GM23248 (cell line): ENCODE data around the gene CMTM5. TPM values are rescaled to one million over a fixed set of nuclear protein-coding genes. Genes with fewer than 3 reads are reported as not detected.

Experiments
- DNase-seq: peaks from one replicate; pipeline ENCODE4 v3.0.0-alpha.2; 2015
- H2AFZ ChIP-seq: fragments of 200-600 bp; sonication (generic); 2 replicates; pipeline ENCODE4 v1.6.1; 2016; ENCODE audit warnings: antibody characterized with exemption
- H3F3A ChIP-seq: fragments of 200-600 bp; sonication (generic); 2 replicates; pipeline ENCODE4 v1.6.1; 2016; ENCODE audit warnings: mild to moderate bottlenecking, antibody characterized with exemption, mixed run types; ENCODE audit not compliant: insufficient read depth
- H3K27ac ChIP-seq: fragments of 200-600 bp; sonication (generic); 2 replicates; pipeline ENCODE4 v1.5.1; 2016; ENCODE audit warnings: mild to moderate bottlenecking
- H3K27me3 ChIP-seq: fragments of 200-600 bp; sonication (generic); replicated peaks from 2 replicates; pipeline ENCODE4 v1.6.1; 2016; ENCODE audit warnings: mild to moderate bottlenecking; ENCODE audit not compliant: insufficient read depth
- H3K36me3 ChIP-seq: fragments of 200-600 bp; sonication (generic); 2 replicates; pipeline ENCODE4 v1.6.1; 2016; ENCODE audit warnings: low read depth, mild to moderate bottlenecking
- H3K4me1 ChIP-seq: fragments of 200-600 bp; sonication (generic); 2 replicates; pipeline ENCODE4 v1.6.1; 2016; ENCODE audit warnings: mild to moderate bottlenecking; ENCODE audit not compliant: insufficient read depth
- H3K4me2 ChIP-seq: fragments of 200-600 bp; sonication (generic); one replicate; pipeline ENCODE4 v1.6.1; 2016; ENCODE audit warnings: mild to moderate bottlenecking; ENCODE audit not compliant: unreplicated experiment
- H3K4me3 ChIP-seq: fragments of 200-600 bp; sonication (generic); 2 replicates; pipeline ENCODE4 v1.5.1; 2016; ENCODE audit warnings: mild to moderate bottlenecking
- H3K79me2 ChIP-seq: fragments of 200-600 bp; sonication (generic); 2 replicates; pipeline ENCODE4 v1.6.1; 2016; ENCODE audit warnings: mild to moderate bottlenecking; ENCODE audit not compliant: insufficient read depth
- H3K9ac ChIP-seq: fragments of 200-600 bp; sonication (generic); 2 replicates; pipeline ENCODE4 v1.6.1; 2016; ENCODE audit warnings: mild to moderate bottlenecking
- H3K9me2 ChIP-seq: fragments of 200-600 bp; sonication (generic); 2 replicates; pipeline ENCODE4 v1.6.1; 2016; ENCODE audit warnings: mixed run types, mild to moderate bottlenecking, moderate library complexity; ENCODE audit not compliant: insufficient read depth
- H3K9me3 ChIP-seq: fragments of 200-600 bp; sonication (generic); one replicate; pipeline ENCODE4 v1.6.1; 2017; ENCODE audit warnings: low read depth
- H4K20me1 ChIP-seq: fragments of 200-600 bp; sonication (generic); 2 replicates; pipeline ENCODE4 v1.6.0; 2016; ENCODE audit not compliant: insufficient read depth
- EZH2 ChIP-seq: fragments of 200-600 bp; sonication (generic); IDR thresholded peaks from 2 replicates; pipeline ENCODE4 v1.6.1; 2018; ENCODE audit warnings: antibody characterized with exemption, mild to moderate bottlenecking; ENCODE audit not compliant: insufficient read depth, poor library complexity, severe bottlenecking
- EZH2phosphoT487 ChIP-seq: fragments of 200-600 bp; sonication (generic); IDR thresholded peaks from 2 replicates; pipeline ENCODE4 v1.6.1; 2018; ENCODE audit warnings: antibody characterized with exemption, moderate library complexity, mild to moderate bottlenecking, low read depth; ENCODE audit not compliant: insufficient read depth
- WGBS, 2 experiments: methylation state at CpG; one replicate each; pipeline ENCODE4 v1.1.6; 2015 to 2017; ENCODE audit warnings: low lambda C conversion rate in 2 of 2, low coverage in 1 of 2; ENCODE audit errors: missing lambda C conversion rate in 2 of 2; 5-methylcytosine and 5-hydroxymethylcytosine counted together
- in situ Hi-C: fragments of 300-500 bp; cut with MboI; formaldehyde crosslinking; loops from 2 replicates; pipeline ENCODE4 v1.15.0; 2020
- polyA plus RNA-seq: library from polyadenylated mRNA; unstranded; fragments of >200 nt; fragmentation: Nextera tagmentation; extraction: Ambion mirVana; gene quantifications from 2 replicates; pipeline ENCODE4 v1.2.1, GENCODE V29; 2016
- total RNA-seq: library from RNA; depleted of rRNA; stranded (reverse); fragments of >200 nt; shearing (Covaris generic); gene quantifications from 2 replicates; pipeline ENCODE4 v1.2.3, GENCODE V29; 2014

Gene CMTM5
- total and polyA plus RNA-seq, 2 experiments from 2014 or later: not detected

- Histone ChIP-seq H3F3A (peaks cover 17% of the 10 kb centered on the region), H3K9me2 (no peaks in the 10 kb centered on the region), H3K4me3 (no peak overlapping the region), H3K27ac (no peak overlapping the region), H3K79me2 (peaks cover 34% of the 10 kb centered on the region), H4K20me1 (no peaks in the 10 kb centered on the region), H3K4me2 (no peak overlapping the region), H3K27me3 (no peaks in the 10 kb centered on the region), H3K36me3 (peaks cover 6% of the 10 kb centered on the region; the same call in 1 of the 2 replicates), H3K9me3 (no peaks in the 10 kb centered on the region), H3K4me1 (peaks cover 17% of the 10 kb centered on the region), H2AFZ (no peak overlapping the region), H3K9ac (no peak overlapping the region)
- no peak for DNase-seq
- 88 to 90% methylated on average over 10 to 22 of the region's 22 CpGs for WGBS, 2 experiments
- no peak for TF ChIP-seq EZH2
- no peak for TF ChIP-seq EZH2phosphoT487
- in situ Hi-C loops: no loop called here
Measured at GRCh38 chr14:23359722-23360447, 17.0 kb upstream of the CMTM5 start.

- H3K9me3 ChIP-seq: no peaks in the 10 kb centered on the region
- no peak for TF ChIP-seq EZH2phosphoT487
- TF ChIP-seq EZH2: no peak
- no peak overlapping the region for H2AFZ ChIP-seq
- no peak overlapping the region for H3K4me3 ChIP-seq
- no peaks in the 10 kb centered on the region for H3K27me3 ChIP-seq
- peaks cover 6% of the 10 kb centered on the region; the same call in 1 of the 2 replicates for H3K36me3 ChIP-seq
- peaks cover 34% of the 10 kb centered on the region for H3K79me2 ChIP-seq
- in situ Hi-C loops: no loop called here
- WGBS, 2 experiments: 66 to 70% methylated on average over 11 of the region's 11 CpGs
- no peak overlapping the region for H3K4me2 ChIP-seq
- H3K4me1 ChIP-seq: peaks cover 17% of the 10 kb centered on the region
- peaks cover 17% of the 10 kb centered on the region for H3F3A ChIP-seq
- DNase-seq: peak; percentile 30
- H3K27ac ChIP-seq: peak overlapping the region; percentile 85; the same call in 1 of the 2 replicates
- peak overlapping the region; percentile 79 for H3K9ac ChIP-seq
- H3K9me2 ChIP-seq: no peaks in the 10 kb centered on the region
- no peaks in the 10 kb centered on the region for H4K20me1 ChIP-seq
Measured at GRCh38 chr14:23360496-23360895, 16.4 kb upstream of the CMTM5 start.

GRCh38 chr14:23361320-23361719 lies 15.5 kb upstream of the CMTM5 start:
- no peaks in the 10 kb centered on the region for H3K9me3 ChIP-seq
- H3K9ac ChIP-seq: peak overlapping the region; percentile 79
- H3K4me3 ChIP-seq: no peak overlapping the region
- H3K36me3 ChIP-seq: peaks cover 6% of the 10 kb centered on the region; the same call in 1 of the 2 replicates
- peak overlapping the region; percentile 19 for H3K4me2 ChIP-seq
- peaks cover 34% of the 10 kb centered on the region for H3K79me2 ChIP-seq
- peak overlapping the region; percentile 85 for H3K27ac ChIP-seq
- H4K20me1 ChIP-seq: no peaks in the 10 kb centered on the region
- H2AFZ ChIP-seq: no peak overlapping the region
- DNase-seq: peak; percentile 93
- no peaks in the 10 kb centered on the region for H3K9me2 ChIP-seq
- H3K27me3 ChIP-seq: no peaks in the 10 kb centered on the region
- H3F3A ChIP-seq: peaks cover 17% of the 10 kb centered on the region
- no peak for TF ChIP-seq EZH2phosphoT487
- no peak for TF ChIP-seq EZH2
- in situ Hi-C loops: no loop called here
- H3K4me1 ChIP-seq: peaks cover 17% of the 10 kb centered on the region

DNA sequence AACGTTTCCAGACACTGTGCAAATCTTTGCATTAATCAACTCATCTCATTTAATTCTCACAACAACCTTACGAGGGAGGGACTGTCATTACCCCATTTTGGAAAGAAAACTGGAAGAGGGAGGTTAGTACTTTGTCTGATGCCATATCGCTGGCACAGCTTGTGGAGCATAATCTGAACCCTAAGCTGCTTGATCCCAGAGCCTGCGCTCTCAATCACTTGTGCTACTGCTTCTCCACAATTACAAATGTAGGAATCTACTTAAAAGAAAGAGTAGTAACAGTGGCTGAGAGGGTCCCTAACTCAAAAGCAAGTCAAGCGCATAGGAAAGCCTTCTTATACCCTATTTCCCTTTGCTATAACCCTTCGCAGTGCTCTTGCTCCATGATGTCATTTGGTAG lies 15.1 kb upstream of the CMTM5 start:
- no peaks in the 10 kb centered on the region for H3K27me3 ChIP-seq
- peak overlapping the region; percentile 19 for H3K4me2 ChIP-seq
- in situ Hi-C loops: no loop called here
- peak; percentile 18 for DNase-seq
- H3K4me1 ChIP-seq: peaks cover 17% of the 10 kb centered on the region
- 71 to 75% methylated on average over 6 of the region's 6 CpGs for WGBS, 2 experiments
- peak overlapping the region; percentile 70 for H3K9ac ChIP-seq
- peaks cover 17% of the 10 kb centered on the region for H3F3A ChIP-seq
- no peak overlapping the region for H3K4me3 ChIP-seq
- no peaks in the 10 kb centered on the region for H4K20me1 ChIP-seq
- peaks cover 6% of the 10 kb centered on the region; the same call in 1 of the 2 replicates for H3K36me3 ChIP-seq
- H3K79me2 ChIP-seq: peaks cover 34% of the 10 kb centered on the region
- no peaks in the 10 kb centered on the region for H3K9me2 ChIP-seq
- no peaks in the 10 kb centered on the region for H3K9me3 ChIP-seq
- H2AFZ ChIP-seq: no peak overlapping the region
- peak overlapping the region; percentile 85 for H3K27ac ChIP-seq
- TF ChIP-seq EZH2phosphoT487: no peak
- TF ChIP-seq EZH2: no peak
